Lung (tissue), 12 donors: Measurements from ENCODE around the gene BPTF. TPM values are rescaled to one million over a fixed set of nuclear protein-coding genes. Genes with fewer than 3 reads are reported as not detected.
A peak's percentile ranks its signal among the peaks of the same experiment; 100 is the strongest.

ENCODE experiments used
- ATAC-seq: fragments of 200-7000 bp; cut with Tn5 transposase; one replicate; pipeline ENCODE4 v1.9.1; 2020; ENCODE audit warnings: moderate number of reproducible peaks; ENCODE audit not compliant: insufficient read depth, low FRiP score
- DNase-seq, 3 donors: peaks; one replicate each; pipeline ENCODE4 v3.0.0-alpha.2; 2013 to 2017
- H3K27ac ChIP-seq, 2 donors: one replicate each; pipeline ENCODE4 v1.5.1; 2013; ENCODE audit warnings: mild to moderate bottlenecking in 2 of 2, moderate library complexity in 2 of 2, control low read depth in 1 of 2, inconsistent platforms in 1 of 2, low read depth in 1 of 2, low read length in 1 of 2
- H3K27me3 ChIP-seq, 3 donors: one replicate each; pipeline ENCODE4 v1.5.1; 2013; ENCODE audit warnings: low read length in 2 of 3; ENCODE audit not compliant: control insufficient read depth in 3 of 3, insufficient read depth in 3 of 3
- H3K36me3 ChIP-seq, 4 donors: one replicate each; pipeline ENCODE4 v1.5.1; 2013; ENCODE audit warnings: low read length in 4 of 4, mild to moderate bottlenecking in 1 of 4, moderate library complexity in 1 of 4; ENCODE audit not compliant: control insufficient read depth in 4 of 4, insufficient read depth in 4 of 4
- H3K4me1 ChIP-seq, 5 donors: one replicate each; pipeline ENCODE4 v1.5.1; 2013; ENCODE audit warnings: low read length in 5 of 5, mild to moderate bottlenecking in 2 of 5, moderate library complexity in 1 of 5; ENCODE audit not compliant: control insufficient read depth in 5 of 5, insufficient read depth in 5 of 5
- H3K4me3 ChIP-seq: one replicate; pipeline ENCODE4 v1.5.1; 2013; ENCODE audit warnings: mild to moderate bottlenecking, control low read depth, moderate library complexity
- H3K9ac ChIP-seq, 2 donors: one replicate each; pipeline ENCODE4 v1.5.1; 2013; ENCODE audit warnings: low read length in 2 of 2, control low read depth in 1 of 2; ENCODE audit not compliant: insufficient read depth in 1 of 2
- H3K9me3 ChIP-seq, 4 donors: one replicate each; pipeline ENCODE4 v1.5.1; 2013; ENCODE audit warnings: low read length in 3 of 4, mild to moderate bottlenecking in 1 of 4, moderate library complexity in 1 of 4; ENCODE audit not compliant: control insufficient read depth in 4 of 4, insufficient read depth in 3 of 4
- CTCF ChIP-seq: IDR thresholded peaks from 2 replicates; pipeline ENCODE4 v1.5.1; 2012; ENCODE audit warnings: mild to moderate bottlenecking; ENCODE audit errors: control extremely low read depth, extremely low read depth
- WGBS, 2 donors: extraction: QIAGEN DNeasy Blood & Tissue Kit; methylation state at CpG; one replicate each; pipeline ENCODE4 v1.1.7; 2013; 5-methylcytosine and 5-hydroxymethylcytosine counted together
- polyA plus RNA-seq, 2 donors: library from polyadenylated mRNA; stranded (reverse); fragments of 200-250 nt; gene quantifications; one replicate each; pipeline ENCODE4 v1.2.1, GENCODE V29; 2013
- total RNA-seq, 2 donors: library from RNA; depleted of rRNA in 1 of 2; stranded (reverse); fragments of >200 nt in 1 of 2; gene quantifications; one replicate each; pipeline ENCODE4 v1.2.1, GENCODE V29; 2014 to 2021
- donor health status: control.
- donor health status: control.
- donor health status: Bipolar disorder and iron deficiency.
- donor health status: healthy.
- donor health status: DM: yes; HTN: yes; CAD: no.

BPTF gene
- total and polyA plus RNA-seq, 4 donors, result 12.2 to 179 (median 47.4) TPM

- no peak for ATAC-seq
- Histone ChIP-seq H3K9me3 (no peaks in the 10 kb centered on the region), H3K27me3 (no peaks in the 10 kb centered on the region), H3K9ac (no peak overlapping the region), H3K4me1 (no peaks in the 10 kb centered on the region), H3K36me3 (no peaks in the 10 kb centered on the region), H3K4me3 (no peak overlapping the region), H3K27ac (no peak overlapping the region)
- WGBS, 2 donors, result 88 to 96% methylated on average over 3 of the region's 3 CpGs
- TF ChIP-seq CTCF, result no peak
- no peak for DNase-seq
Observed at GRCh38 chr17:67785122-67785477, 40.2 kb upstream of the BPTF start.

GRCh38 chr17:67785504-67785903 lies 39.8 kb upstream of the BPTF start:
- H3K9ac ChIP-seq, result no peak overlapping the region
- no peaks in the 10 kb centered on the region for H3K4me1 ChIP-seq
- DNase-seq (no peak), ATAC-seq (no peak)
- no peaks in the 10 kb centered on the region for H3K36me3 ChIP-seq
- WGBS, 2 donors, result 94 to 96% methylated on average over 5 of the region's 5 CpGs
- no peaks in the 10 kb centered on the region for H3K9me3 ChIP-seq
- no peak overlapping the region for H3K27ac ChIP-seq
- H3K4me3 ChIP-seq, result no peak overlapping the region
- no peak for TF ChIP-seq CTCF
- H3K27me3 ChIP-seq, result no peaks in the 10 kb centered on the region

GRCh38 chr17:67800495-67800928 lies 24.8 kb upstream of the BPTF start:
- H3K9me3 ChIP-seq, result no peaks in the 10 kb centered on the region
- no peak overlapping the region for H3K27ac ChIP-seq
- ATAC-seq (peak; percentile 91), DNase-seq (peak; percentile 70 to 78 (median 71))
- no peaks in the 10 kb centered on the region for H3K27me3 ChIP-seq
- no peak overlapping the region for H3K4me3 ChIP-seq
- H3K9ac ChIP-seq, result no peak overlapping the region
- TF ChIP-seq CTCF, result peak; percentile 67
- H3K4me1 ChIP-seq, result no peaks in the 10 kb centered on the region
- 32 to 51% methylated on average over 7 of the region's 7 CpGs for WGBS, 2 donors
- H3K36me3 ChIP-seq, result no peaks in the 10 kb centered on the region

GRCh38 chr17:67801626-67802175 lies 23.6 kb upstream of the BPTF start:
- Histone ChIP-seq H3K9ac (no peak overlapping the region), H3K27me3 (no peaks in the 10 kb centered on the region), H3K36me3 (no peaks in the 10 kb centered on the region), H3K4me1 (no peaks in the 10 kb centered on the region), H3K9me3 (no peaks in the 10 kb centered on the region), H3K4me3 (no peak overlapping the region), H3K27ac (no peak overlapping the region)
- no peak for TF ChIP-seq CTCF
- DNase-seq (no peak), ATAC-seq (no peak)
- 95 to 98% methylated on average over 11 of the region's 11 CpGs for WGBS, 2 donors
